Measurements from ENCODE around the gene CATSPERE. TPM values are rescaled to one million over a fixed set of nuclear protein-coding genes. Genes with fewer than 3 reads are reported as not detected.
A peak's percentile ranks its signal among the peaks of the same experiment; 100 is the strongest.

CATSPERE gene
- total RNA-seq, 1 donor from 2014 or later = 1.1 TPM

- ATAC-seq (ENCODE audit: low read depth) (no peak), DNase-seq (no peak)
- TF ChIP-seq, protein P1, sequence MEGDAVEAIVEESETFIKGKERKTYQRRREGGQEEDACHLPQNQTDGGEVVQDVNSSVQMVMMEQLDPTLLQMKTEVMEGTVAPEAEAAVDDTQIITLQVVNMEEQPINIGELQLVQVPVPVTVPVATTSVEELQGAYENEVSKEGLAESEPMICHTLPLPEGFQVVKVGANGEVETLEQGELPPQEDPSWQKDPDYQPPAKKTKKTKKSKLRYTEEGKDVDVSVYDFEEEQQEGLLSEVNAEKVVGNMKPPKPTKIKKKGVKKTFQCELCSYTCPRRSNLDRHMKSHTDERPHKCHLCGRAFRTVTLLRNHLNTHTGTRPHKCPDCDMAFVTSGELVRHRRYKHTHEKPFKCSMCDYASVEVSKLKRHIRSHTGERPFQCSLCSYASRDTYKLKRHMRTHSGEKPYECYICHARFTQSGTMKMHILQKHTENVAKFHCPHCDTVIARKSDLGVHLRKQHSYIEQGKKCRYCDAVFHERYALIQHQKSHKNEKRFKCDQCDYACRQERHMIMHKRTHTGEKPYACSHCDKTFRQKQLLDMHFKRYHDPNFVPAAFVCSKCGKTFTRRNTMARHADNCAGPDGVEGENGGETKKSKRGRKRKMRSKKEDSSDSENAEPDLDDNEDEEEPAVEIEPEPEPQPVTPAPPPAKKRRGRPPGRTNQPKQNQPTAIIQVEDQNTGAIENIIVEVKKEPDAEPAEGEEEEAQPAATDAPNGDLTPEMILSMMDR (IDR thresholded peaks at IDR 0.05) = no peak
- Mint-ChIP-seq H3K9me3 (no peaks in the 10 kb centered on the region), H3K27me3 (peaks cover 15% of the 10 kb centered on the region), H3K36me3 (ENCODE audit: low read depth) (no peaks in the 10 kb centered on the region), H3K4me3 (no peak overlapping the region), H3K27ac (no peak overlapping the region), H3K4me1 (no peaks in the 10 kb centered on the region)
- POLR2A ChIA-PET = no interaction called here
- intact Hi-C loops (cut with micrococcal nuclease) = no loop called here
- CTCF ChIA-PET = no interaction called here
Measured at GRCh38 chr1:244645414-244645813, 184.3 kb downstream of the CATSPERE start.

- H3K9me3 Mint-ChIP-seq = no peaks in the 10 kb centered on the region
- no peaks in the 10 kb centered on the region for H3K4me1 Mint-ChIP-seq
- H3K36me3 Mint-ChIP-seq (ENCODE audit: low read depth) = no peaks in the 10 kb centered on the region
- CTCF ChIA-PET = no interaction called here
- no peak overlapping the region for H3K4me3 Mint-ChIP-seq
- no peak for ATAC-seq (ENCODE audit: low read depth)
- peaks cover 15% of the 10 kb centered on the region for H3K27me3 Mint-ChIP-seq
- DNase-seq = no peak
- POLR2A ChIA-PET = no interaction called here
- TF ChIP-seq, protein P1 (IDR thresholded peaks at IDR 0.05) = no peak
- no peak overlapping the region for H3K27ac Mint-ChIP-seq
- intact Hi-C loops (cut with micrococcal nuclease) = no loop called here
Measured at GRCh38 chr1:244645890-244646289, 184.8 kb downstream of the CATSPERE start.

DNA sequence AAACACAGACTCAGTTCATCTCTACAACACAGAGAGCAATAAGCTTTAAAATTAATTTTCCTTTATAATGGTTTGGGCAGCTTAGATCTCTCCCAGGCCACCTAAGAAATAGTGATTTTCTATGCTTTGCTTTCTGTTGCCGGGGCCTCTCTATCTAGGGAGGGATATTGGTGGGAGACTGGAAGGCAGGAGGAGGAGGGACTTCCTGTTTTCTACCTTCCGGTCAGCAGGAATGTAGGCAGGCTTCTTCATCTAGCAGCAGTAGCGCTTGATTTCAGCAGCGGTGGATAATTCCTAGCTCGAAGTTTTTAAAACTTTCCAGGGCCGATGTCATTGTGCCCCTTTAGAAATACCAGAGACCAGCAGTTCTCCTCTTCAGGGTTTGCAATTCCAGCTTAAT lies 186.7 kb downstream of the CATSPERE start:
- Mint-ChIP-seq H3K36me3 (ENCODE audit: low read depth) (no peaks in the 10 kb centered on the region), H3K9me3 (no peaks in the 10 kb centered on the region), H3K4me3 (no peak overlapping the region), H3K27ac (no peak overlapping the region), H3K27me3 (peaks cover 7% of the 10 kb centered on the region), H3K4me1 (peaks cover 10% of the 10 kb centered on the region)
- ATAC-seq (ENCODE audit: low read depth) (no peak), DNase-seq (no peak)
- ChIA-PET POLR2A (no interaction called here), CTCF (no interaction called here)
- TF ChIP-seq, protein P1 (IDR thresholded peaks at IDR 0.05) = no peak
- intact Hi-C loops (cut with micrococcal nuclease) = no loop called here

DNA sequence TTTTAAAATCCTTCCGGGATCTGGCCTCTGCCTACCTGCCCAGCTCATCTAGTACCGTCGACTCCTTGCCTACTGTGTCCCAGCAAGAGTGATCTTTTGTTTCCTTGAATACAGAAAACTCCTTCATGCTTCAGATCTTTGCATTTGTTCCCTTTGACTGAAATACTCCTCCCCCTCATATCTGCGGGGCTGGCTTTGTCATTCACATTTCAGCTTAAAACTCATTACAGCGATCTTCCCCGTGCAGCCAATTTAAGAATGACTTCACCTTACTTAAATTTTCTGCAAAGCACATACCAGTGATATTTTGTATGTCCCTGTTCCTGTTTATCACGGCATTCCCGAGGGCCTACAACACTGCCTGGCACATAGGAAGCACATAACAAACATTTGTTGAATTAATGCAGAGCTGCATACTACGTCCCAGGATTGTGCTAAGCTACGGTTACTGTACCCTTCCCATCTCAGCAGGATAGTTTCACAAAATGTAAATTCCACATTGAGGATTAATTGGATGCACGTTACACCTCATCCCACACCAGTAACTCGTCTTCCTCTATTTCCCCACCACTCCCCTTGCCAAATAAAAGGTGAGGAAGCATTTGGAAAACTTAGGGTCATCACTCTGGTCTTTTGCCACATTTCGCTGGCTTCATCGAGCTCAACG lies 191.0 kb downstream of the CATSPERE start:
- no peak for ATAC-seq (ENCODE audit: low read depth)
- CTCF ChIA-PET = interaction anchor here (0.6 to 2.4 kb wide), 2 partner anchors 48 to 147 kb away, joined by 3 to 10 read pairs; no protein-coding TSS in a partner anchor
- intact Hi-C loops (cut with micrococcal nuclease) = loop anchor here (1.0 to 2.0 kb wide), 7 partner anchors 145 to 1397 kb away; partner anchors contain the start of genes CEP170 and HNRNPU
- Mint-ChIP-seq H3K4me1 (peaks cover 11% of the 10 kb centered on the region), H3K27ac (peak overlapping the region; percentile 88), H3K9me3 (no peaks in the 10 kb centered on the region), H3K27me3 (peaks cover under 1% of the 10 kb centered on the region), H3K4me3 (peak overlapping the region; percentile 86), H3K36me3 (ENCODE audit: low read depth) (peaks cover 9% of the 10 kb centered on the region)
- POLR2A ChIA-PET = interaction anchor here (0.6 to 3.0 kb wide), 11 partner anchors 8 to 405 kb away, joined by 3 to 26 read pairs (median 6); partner anchors contain the start of gene CATSPERE
- TF ChIP-seq, protein P1 (IDR thresholded peaks at IDR 0.05) = no peak
- no peak for DNase-seq

DNA sequence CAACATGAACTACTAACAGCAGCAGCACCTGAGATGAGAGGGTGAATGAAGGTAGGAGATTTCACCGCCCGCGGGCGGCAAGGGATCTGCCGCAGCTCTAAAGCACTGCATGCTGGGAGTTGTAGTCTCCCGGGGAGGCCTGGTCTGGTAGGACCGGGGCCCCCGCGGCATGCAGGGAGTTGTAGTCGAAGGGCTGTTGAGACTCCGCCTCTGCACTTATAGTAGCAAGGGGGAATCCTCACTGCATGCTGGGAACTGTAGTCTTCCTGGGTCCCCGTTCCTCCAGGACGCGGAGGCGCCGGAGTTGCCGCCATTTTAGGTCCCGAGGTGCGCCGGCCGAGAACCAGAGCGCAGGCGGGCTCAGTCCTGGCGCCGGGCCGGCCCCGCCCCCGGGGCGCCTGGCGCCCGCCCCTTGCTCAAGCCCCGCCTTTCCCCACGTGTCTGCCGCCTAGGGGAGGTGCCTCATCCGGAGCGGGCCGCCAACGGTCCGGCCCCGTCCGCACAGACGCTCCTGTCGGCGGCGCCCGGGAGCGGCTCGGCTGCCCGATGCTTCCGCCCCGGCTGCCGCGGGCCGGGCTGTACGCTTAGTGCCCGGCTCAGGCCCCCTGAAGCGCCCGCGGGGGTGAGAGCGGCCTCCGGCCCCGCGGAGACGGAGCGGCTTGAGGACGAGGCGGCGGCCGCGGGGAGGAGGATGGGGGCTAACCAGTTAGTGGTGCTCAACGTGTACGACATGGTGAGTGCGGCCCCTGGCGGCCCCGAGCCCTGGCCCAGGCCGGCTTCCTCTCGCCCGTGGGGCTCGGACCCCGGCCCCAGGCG lies 191.8 kb downstream of the CATSPERE start, which contains the start of gene DESI2:
Gene DESI2 (plus strand): TSS at position 504 of the 816 bp plus-strand sequence. CDS start 188 bp downstream, at position 692.
- Mint-ChIP-seq H3K27ac (peak within 1 kb of the TSS; percentile 88), H3K36me3 (ENCODE audit: low read depth) (peaks cover 16% of the 10 kb centered on the region), H3K4me1 (peaks cover 18% of the 10 kb centered on the region), H3K27me3 (no peaks in the 10 kb centered on the region), H3K4me3 (peak within 1 kb of the TSS; percentile 86), H3K9me3 (no peaks in the 10 kb centered on the region)
- ATAC-seq (ENCODE audit: low read depth) = peak; percentile 91
- ChIA-PET CTCF (interaction anchor here (1.0 to 2.4 kb wide), 4 partner anchors 29 to 144 kb away, joined by 3 to 10 read pairs (median 4); no protein-coding TSS in a partner anchor), POLR2A (interaction anchor here (0.6 to 3.0 kb wide), 15 partner anchors 9 to 404 kb away, joined by 3 to 26 read pairs (median 5); partner anchors contain the start of gene CATSPERE)
- peak; percentile 98 for DNase-seq
- TF ChIP-seq, protein P1 (IDR thresholded peaks at IDR 0.05) = no peak
- intact Hi-C loops (cut with micrococcal nuclease) = loop anchor here (1.0 to 2.0 kb wide), 10 partner anchors 12 to 1398 kb away; partner anchors contain the start of genes CEP170 and HNRNPU

Data from activated B cell treated with CpG ODN at 0.5 μM for 24 hours (primary cell).